Body of pancreas (tissue), 4 donors: ENCODE measurements around the gene ASB2.

Source experiments
- CTCF ChIP-seq, 7 experiments: fragments of 450-650 bp in 4 of 7; fragments of 200-600 bp in 3 of 7; sonication (generic) in 3 of 7; IDR thresholded peaks; one replicate each; pipeline ENCODE4 v1.5.1; 2016 to 2019; ENCODE audit warnings: antibody characterized with exemption in 7 of 7
- POLR2A ChIP-seq, 3 donors: fragments of 450-650 bp; IDR thresholded peaks; one replicate each; pipeline ENCODE4 v1.6.1; 2016; ENCODE audit warnings: antibody characterized with exemption in 3 of 3, mild to moderate bottlenecking in 2 of 3

DNA sequence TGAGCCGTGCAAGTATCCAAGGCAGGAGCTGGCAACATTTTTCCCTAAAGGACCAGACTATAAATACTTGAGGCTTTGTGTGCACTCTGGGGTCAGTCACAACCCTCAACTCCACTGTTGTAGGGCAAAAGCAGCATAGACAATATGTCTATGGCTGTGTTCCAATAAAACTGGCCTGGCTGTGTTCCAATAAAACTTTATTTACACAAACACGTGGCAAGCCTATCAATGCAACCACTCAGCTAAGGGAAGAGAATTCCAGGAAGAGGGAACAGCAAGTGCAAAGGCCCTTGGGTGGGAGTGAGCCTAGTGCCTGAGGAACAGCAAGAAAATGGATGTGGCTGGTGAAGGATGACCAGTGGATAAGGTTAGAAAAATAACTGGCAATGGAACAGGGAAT, 60.6 kb downstream of the ASB2 start:
- TF ChIP-seq CTCF (IDR thresholded peaks at IDR 0.05) (no peak), POLR2A (IDR thresholded peaks at IDR 0.05) (no peak)
